ENCODE results near the gene ZNF136. TPM values are rescaled to one million over a fixed set of nuclear protein-coding genes. Genes with fewer than 3 reads are reported as not detected.

ZNF136 gene
- total and polyA plus RNA-seq, 2 of the 13 experiments (the other 11 are each of a cell fraction or from before 2014, with no cell fraction given): 2.5 to 10.2 TPM

DNA sequence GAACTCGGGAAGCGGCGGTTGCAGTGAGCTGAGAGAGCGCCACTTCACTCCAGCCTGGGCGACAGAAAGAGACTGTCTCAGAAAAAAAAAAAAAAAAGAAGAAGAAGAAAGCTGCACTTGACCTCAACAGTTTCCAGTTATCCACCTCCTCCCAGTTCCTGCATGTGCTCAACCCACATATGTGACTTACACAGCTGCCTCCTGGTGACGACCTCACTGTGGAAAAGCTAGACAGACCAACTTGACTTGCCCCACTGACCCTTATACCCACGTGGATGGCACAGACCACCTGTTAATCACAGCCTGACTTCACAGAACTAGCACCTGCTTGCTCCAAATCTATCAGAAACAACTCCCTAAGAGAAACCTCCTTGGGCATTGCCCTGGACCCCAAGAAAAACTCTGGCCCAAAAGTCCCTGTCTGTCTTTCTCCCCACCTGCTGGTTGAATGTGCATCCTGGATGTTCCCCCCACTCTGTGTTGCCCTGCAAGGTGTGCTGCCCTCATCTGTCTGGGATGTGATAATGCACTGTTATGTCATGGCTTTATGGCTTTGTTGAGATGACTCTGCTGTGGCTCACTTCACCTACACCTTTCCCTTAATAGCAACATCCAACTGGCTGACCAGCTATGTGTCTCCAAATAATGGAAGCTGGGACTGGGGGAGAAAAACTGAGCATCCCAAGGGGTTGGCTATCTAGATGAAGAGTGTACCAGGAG, 25.5 kb upstream of the ZNF136 start (continued):
- TF ChIP-seq, protein P1, sequence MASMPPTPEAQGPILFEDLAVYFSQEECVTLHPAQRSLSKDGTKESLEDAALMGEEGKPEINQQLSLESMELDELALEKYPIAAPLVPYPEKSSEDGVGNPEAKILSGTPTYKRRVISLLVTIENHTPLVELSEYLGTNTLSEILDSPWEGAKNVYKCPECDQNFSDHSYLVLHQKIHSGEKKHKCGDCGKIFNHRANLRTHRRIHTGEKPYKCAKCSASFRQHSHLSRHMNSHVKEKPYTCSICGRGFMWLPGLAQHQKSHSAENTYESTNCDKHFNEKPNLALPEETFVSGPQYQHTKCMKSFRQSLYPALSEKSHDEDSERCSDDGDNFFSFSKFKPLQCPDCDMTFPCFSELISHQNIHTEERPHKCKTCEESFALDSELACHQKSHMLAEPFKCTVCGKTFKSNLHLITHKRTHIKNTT (CRISPR knock-in tag; IDR thresholded peaks at IDR 0.05): no peak
- TF ChIP-seq YEATS4 (CRISPR knock-in tag; IDR thresholded peaks at IDR 0.05; ENCODE audit: borderline replicate concordance) (no peak), ZBTB21 (CRISPR knock-in tag; IDR thresholded peaks at IDR 0.05) (no peak), FOXJ3 (CRISPR knock-in tag; IDR thresholded peaks at IDR 0.05; ENCODE audit: borderline replicate concordance) (no peak)
- TF ChIP-seq, protein P2, sequence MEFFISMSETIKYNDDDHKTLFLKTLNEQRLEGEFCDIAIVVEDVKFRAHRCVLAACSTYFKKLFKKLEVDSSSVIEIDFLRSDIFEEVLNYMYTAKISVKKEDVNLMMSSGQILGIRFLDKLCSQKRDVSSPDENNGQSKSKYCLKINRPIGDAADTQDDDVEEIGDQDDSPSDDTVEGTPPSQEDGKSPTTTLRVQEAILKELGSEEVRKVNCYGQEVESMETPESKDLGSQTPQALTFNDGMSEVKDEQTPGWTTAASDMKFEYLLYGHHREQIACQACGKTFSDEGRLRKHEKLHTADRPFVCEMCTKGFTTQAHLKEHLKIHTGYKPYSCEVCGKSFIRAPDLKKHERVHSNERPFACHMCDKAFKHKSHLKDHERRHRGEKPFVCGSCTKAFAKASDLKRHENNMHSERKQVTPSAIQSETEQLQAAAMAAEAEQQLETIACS (CRISPR knock-in tag; IDR thresholded peaks at IDR 0.05): no peak

DNA sequence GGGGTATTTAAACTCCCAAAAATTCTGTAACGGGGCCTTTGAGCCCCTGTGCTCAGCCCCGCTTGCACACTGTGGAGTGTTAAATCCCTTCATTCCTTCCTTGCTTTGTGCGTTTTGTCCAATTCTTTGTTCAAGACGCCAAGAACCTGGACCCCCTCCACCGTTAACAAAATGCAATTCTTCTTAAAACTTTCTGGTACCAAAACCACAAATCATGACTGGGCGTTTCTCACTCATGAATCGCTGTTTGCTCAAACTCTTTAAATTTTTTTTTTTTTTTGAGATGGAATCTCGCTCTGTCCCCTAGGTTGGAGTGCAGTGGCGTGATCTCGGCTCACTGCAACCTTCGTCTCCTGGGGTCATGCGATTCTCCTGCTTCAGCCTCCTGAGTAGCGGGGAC, 23.6 kb upstream of the ZNF136 start:
- intact Hi-C loops (cut with micrococcal nuclease; ENCODE audit: unreplicated experiment): no loop called here
- peak overlapping the region; percentile 85 to 96 (median 93) for H3K4me3 ChIP-seq (replicated peaks in 1 of 3; ENCODE audit: insufficient read depth in 1 of 3, low read depth in 2 of 3, low read length in 3 of 3)
- H3K36me3 ChIP-seq (replicated peaks in 1 of 2; ENCODE audit: control insufficient read depth in 1 of 2, insufficient read depth in 2 of 2, low read length in 2 of 2): peaks cover 4 to 15% of the 10 kb centered on the region in 2 experiments; a peak in 4 of 5 replicates
- no peak overlapping the region for H2AFZ ChIP-seq (ENCODE audit: low read length)
- BruUV-seq (replicated peaks): no TSS peak
- H3K9ac ChIP-seq (ENCODE audit: insufficient read depth, low read depth, low read length): peak overlapping the region; percentile 84
- whole genome bisulfite sequencing (ENCODE audit: low lambda C conversion rate): 13% methylated on average over 13 of the region's 13 CpGs
- H3K27ac ChIP-seq (ENCODE audit: extremely low read length, insufficient read depth, low read length): peak overlapping the region; percentile 86
- ATAC-seq (0 out of 3 replicates have a peak, but pooled peaks have one; percentile 3), DNase-seq (ENCODE audit: low spot score) (no peak), FAIRE-seq (no peak)
- H3K9me3 ChIP-seq (ENCODE audit: low read length): no peaks in the 10 kb centered on the region
- in situ Hi-C loops (cut with HindIII; ENCODE audit: extremely low pct_ligation_motif_present, low pct_unique_long_range_greater_than_20kb): no loop called here
- H3K4me2 ChIP-seq (ENCODE audit: low read depth, low read length): peak overlapping the region; percentile 98
- H3K79me2 ChIP-seq (ENCODE audit: insufficient read depth, low read length): peaks cover 17% of the 10 kb centered on the region
- ChIA-PET CTCF (ENCODE audit: low intra/inter-chr PET ratio, low total read pairs) (interaction anchor here (2.8 kb wide), 1 partner anchor 79 kb away, joined by 58 read pairs; no protein-coding TSS in a partner anchor), POLR2A (interaction anchor here (1.5 to 2.7 kb wide), 5 partner anchors 17 to 194 kb away, joined by 4 to 24 read pairs (median 11); partner anchors contain the start of genes ZNF563 and ZNF625)
- H3K4me1 ChIP-seq (ENCODE audit: insufficient read depth, low read length): peaks cover 23% of the 10 kb centered on the region
- TF ChIP-seq, protein P3, sequence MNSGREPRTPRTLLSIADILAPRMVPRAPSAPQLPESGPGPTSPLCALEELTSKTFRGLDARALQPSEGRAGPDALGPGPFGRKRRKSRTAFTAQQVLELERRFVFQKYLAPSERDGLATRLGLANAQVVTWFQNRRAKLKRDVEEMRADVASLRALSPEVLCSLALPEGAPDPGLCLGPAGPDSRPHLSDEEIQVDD (CRISPR knock-in tag; IDR thresholded peaks at IDR 0.05; ENCODE audit: borderline replicate concordance): no peak
- TF ChIP-seq NFE2L2 (IDR thresholded peaks at IDR 0.05; ENCODE audit: low read length): peak; percentile 76
- H3K27me3 ChIP-seq (ENCODE audit: control insufficient read depth in 1 of 2, insufficient read depth in 2 of 2, low read length in 2 of 2): no peaks in the 10 kb centered on the region; a peak in 1 of 5 replicates
- H4K20me1 ChIP-seq (ENCODE audit: insufficient read depth, low read length): no peaks in the 10 kb centered on the region

Measured in HepG2 (cell line).